ENCODE measurements around the gene ATP10A. TPM values are rescaled to one million over a fixed set of nuclear protein-coding genes. Genes with fewer than 3 reads are reported as not detected.
"Not testable (repeated sequence)": the region's sequence is repeated elsewhere in the genome, so short reads cannot be mapped to it uniquely, and the experiment has no call there.

ATP10A gene
- total and polyA plus RNA-seq, 9 of the 15 experiments (the other 6 are each of a cell fraction or from before 2014, with no cell fraction given) = 0.09 TPM; not detected in 8

DNA sequence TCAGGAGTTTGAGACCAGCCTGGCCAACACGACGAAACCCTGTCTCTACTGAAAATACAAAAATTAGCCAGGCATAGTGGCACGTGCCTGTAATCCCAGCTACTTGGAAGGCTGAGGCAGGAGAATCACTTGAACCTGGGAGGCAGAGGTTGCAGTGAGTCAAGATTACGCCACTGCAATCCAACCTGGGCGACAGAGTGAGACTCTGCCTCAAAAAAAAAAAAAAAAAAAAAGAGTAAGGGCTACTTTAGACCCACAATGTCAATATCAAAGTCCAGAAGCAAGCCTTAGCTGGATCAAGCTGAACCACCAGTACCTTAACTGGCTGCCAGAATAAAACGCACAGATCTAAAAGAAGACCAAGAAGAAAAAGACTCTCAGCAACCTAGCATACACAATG is 17.8 kb upstream of the ATP10A start:
- intact Hi-C loops (cut with micrococcal nuclease); H3K27me3 ChIP-seq (ENCODE audit: control insufficient read depth in 2 of 2, insufficient read depth in 2 of 2, low read length in 2 of 2); H3K9me3 ChIP-seq (replicated peaks; ENCODE audit: control insufficient read depth, insufficient read depth, low read depth, low read length); H3K27ac ChIP-seq (ENCODE audit: extremely low read depth, low read depth, low read length); H3K9me1 ChIP-seq (ENCODE audit: control insufficient read depth, insufficient read depth, low read length); H2AFZ ChIP-seq (ENCODE audit: low read depth, low read length); ATAC-seq; in situ Hi-C loops (cut with MboI); H3K4me3 ChIP-seq; H3K4me2 ChIP-seq (ENCODE audit: insufficient read depth, low read length); H3K9ac ChIP-seq (ENCODE audit: insufficient read depth in 1 of 2, low read depth in 2 of 2, low read length in 2 of 2); DNase-seq (ENCODE audit: extremely low read depth in 1 of 4, low spot score in 3 of 4); H3K36me3 ChIP-seq (ENCODE audit: control insufficient read depth, insufficient read depth, low read length); H3K4me1 ChIP-seq (replicated peaks in 1 of 2; ENCODE audit: control insufficient read depth in 2 of 2, insufficient read depth in 2 of 2, low read length in 2 of 2); FAIRE-seq; BruUV-seq (replicated peaks); H3K79me2 ChIP-seq (ENCODE audit: control insufficient read depth, insufficient read depth, low read length); CTCF ChIA-PET (ENCODE audit: low intra/inter-chr PET ratio); H4K20me1 ChIP-seq (replicated peaks; ENCODE audit: control insufficient read depth, insufficient read depth, low read length): not testable (repeated sequence)
- WGBS (ENCODE audit: insufficient coverage, low coverage, missing lambda C conversion rate) = 0% methylated on average over 4 of the region's 6 CpGs
- POLR2A ChIA-PET = interaction anchor here (0.7 kb wide), 1 partner anchor 85 kb away, joined by 3 read pairs; no protein-coding TSS in a partner anchor

DNA sequence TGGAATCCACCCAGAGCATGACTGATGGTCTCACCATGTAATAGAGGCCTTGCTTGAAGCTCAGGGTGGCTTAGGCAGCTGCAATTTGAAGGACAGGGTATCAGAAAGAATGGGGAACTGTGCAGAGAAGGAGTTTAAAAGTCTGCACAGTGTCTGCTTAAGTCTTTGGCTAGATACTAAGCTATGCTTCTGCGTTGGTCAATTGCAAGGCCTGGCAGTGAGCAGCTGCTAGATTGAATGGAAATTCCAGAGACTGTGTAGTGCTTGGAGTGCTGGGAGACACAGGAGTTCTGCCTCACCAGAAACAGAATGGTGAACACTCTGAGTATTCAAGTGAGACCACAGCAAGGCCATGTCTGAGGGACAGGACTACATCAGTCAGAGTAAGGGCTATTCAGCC is 17.3 kb upstream of the ATP10A start:
- no peak for FAIRE-seq
- no peak overlapping the region for H2AFZ ChIP-seq (ENCODE audit: low read depth, low read length)
- H3K79me2 ChIP-seq (ENCODE audit: control insufficient read depth, insufficient read depth, low read length) = no peaks in the 10 kb centered on the region
- H3K27me3 ChIP-seq (ENCODE audit: control insufficient read depth in 2 of 2, insufficient read depth in 2 of 2, low read length in 2 of 2) = no peaks in the 10 kb centered on the region
- H3K9me1 ChIP-seq (ENCODE audit: control insufficient read depth, insufficient read depth, low read length) = no peaks in the 10 kb centered on the region
- no peak overlapping the region for H3K9ac ChIP-seq (ENCODE audit: insufficient read depth in 1 of 2, low read depth in 2 of 2, low read length in 2 of 2)
- H3K4me1 ChIP-seq (replicated peaks in 1 of 2; ENCODE audit: control insufficient read depth in 2 of 2, insufficient read depth in 2 of 2, low read length in 2 of 2) = no peaks in the 10 kb centered on the region
- H3K36me3 ChIP-seq (ENCODE audit: control insufficient read depth, insufficient read depth, low read length) = no peaks in the 10 kb centered on the region
- ChIA-PET CTCF (ENCODE audit: low intra/inter-chr PET ratio) (no interaction called here), POLR2A (interaction anchor here (0.9 kb wide), 1 partner anchor 9 kb away, joined by 4 read pairs; no protein-coding TSS in a partner anchor)
- H3K27ac ChIP-seq (ENCODE audit: extremely low read depth, low read depth, low read length) = no peak overlapping the region
- 0% methylated on average over 1 of the region's 1 CpG for WGBS (ENCODE audit: insufficient coverage, low coverage, missing lambda C conversion rate)
- BruUV-seq (replicated peaks) = no TSS peak
- no peak for ATAC-seq
- intact Hi-C loops (cut with micrococcal nuclease) = no loop called here
- in situ Hi-C loops (cut with MboI) = no loop called here
- no peak for DNase-seq (ENCODE audit: extremely low read depth in 1 of 4, low spot score in 3 of 4)
- no peaks in the 10 kb centered on the region for H3K9me3 ChIP-seq (replicated peaks; ENCODE audit: control insufficient read depth, insufficient read depth, low read depth, low read length)
- H3K4me3 ChIP-seq = no peak overlapping the region
- no peak overlapping the region for H3K4me2 ChIP-seq (ENCODE audit: insufficient read depth, low read length)
- no peaks in the 10 kb centered on the region for H4K20me1 ChIP-seq (replicated peaks; ENCODE audit: control insufficient read depth, insufficient read depth, low read length)
- TF ChIP-seq, protein P1, sequence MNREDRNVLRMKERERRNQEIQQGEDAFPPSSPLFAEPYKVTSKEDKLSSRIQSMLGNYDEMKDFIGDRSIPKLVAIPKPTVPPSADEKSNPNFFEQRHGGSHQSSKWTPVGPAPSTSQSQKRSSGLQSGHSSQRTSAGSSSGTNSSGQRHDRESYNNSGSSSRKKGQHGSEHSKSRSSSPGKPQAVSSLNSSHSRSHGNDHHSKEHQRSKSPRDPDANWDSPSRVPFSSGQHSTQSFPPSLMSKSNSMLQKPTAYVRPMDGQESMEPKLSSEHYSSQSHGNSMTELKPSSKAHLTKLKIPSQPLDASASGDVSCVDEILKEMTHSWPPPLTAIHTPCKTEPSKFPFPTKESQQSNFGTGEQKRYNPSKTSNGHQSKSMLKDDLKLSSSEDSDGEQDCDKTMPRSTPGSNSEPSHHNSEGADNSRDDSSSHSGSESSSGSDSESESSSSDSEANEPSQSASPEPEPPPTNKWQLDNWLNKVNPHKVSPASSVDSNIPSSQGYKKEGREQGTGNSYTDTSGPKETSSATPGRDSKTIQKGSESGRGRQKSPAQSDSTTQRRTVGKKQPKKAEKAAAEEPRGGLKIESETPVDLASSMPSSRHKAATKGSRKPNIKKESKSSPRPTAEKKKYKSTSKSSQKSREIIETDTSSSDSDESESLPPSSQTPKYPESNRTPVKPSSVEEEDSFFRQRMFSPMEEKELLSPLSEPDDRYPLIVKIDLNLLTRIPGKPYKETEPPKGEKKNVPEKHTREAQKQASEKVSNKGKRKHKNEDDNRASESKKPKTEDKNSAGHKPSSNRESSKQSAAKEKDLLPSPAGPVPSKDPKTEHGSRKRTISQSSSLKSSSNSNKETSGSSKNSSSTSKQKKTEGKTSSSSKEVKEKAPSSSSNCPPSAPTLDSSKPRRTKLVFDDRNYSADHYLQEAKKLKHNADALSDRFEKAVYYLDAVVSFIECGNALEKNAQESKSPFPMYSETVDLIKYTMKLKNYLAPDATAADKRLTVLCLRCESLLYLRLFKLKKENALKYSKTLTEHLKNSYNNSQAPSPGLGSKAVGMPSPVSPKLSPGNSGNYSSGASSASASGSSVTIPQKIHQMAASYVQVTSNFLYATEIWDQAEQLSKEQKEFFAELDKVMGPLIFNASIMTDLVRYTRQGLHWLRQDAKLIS (CRISPR knock-in tag; IDR thresholded peaks at IDR 0.05) = no peak
- TF ChIP-seq NR2C2 (CRISPR knock-in tag; IDR thresholded peaks at IDR 0.05) = no peak
- TF ChIP-seq NR2C2 (tag; IDR thresholded peaks at IDR 0.05) = no peak
- no peak for TF ChIP-seq ADNP (tag; IDR thresholded peaks at IDR 0.05)
- TF ChIP-seq, protein P2, sequence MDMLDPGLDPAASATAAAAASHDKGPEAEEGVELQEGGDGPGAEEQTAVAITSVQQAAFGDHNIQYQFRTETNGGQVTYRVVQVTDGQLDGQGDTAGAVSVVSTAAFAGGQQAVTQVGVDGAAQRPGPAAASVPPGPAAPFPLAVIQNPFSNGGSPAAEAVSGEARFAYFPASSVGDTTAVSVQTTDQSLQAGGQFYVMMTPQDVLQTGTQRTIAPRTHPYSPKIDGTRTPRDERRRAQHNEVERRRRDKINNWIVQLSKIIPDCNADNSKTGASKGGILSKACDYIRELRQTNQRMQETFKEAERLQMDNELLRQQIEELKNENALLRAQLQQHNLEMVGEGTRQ (CRISPR knock-in tag; IDR thresholded peaks at IDR 0.05) = no peak
- no peak for TF ChIP-seq SOX6 (IDR thresholded peaks at IDR 0.05)
- TF ChIP-seq GATAD2A (IDR thresholded peaks at IDR 0.05) = no peak
- no peak for TF ChIP-seq CXXC5 (CRISPR knock-in tag; IDR thresholded peaks at IDR 0.05)
- TF ChIP-seq ZNF436 (CRISPR knock-in tag; IDR thresholded peaks at IDR 0.05) = no peak
- TF ChIP-seq, protein P3, sequence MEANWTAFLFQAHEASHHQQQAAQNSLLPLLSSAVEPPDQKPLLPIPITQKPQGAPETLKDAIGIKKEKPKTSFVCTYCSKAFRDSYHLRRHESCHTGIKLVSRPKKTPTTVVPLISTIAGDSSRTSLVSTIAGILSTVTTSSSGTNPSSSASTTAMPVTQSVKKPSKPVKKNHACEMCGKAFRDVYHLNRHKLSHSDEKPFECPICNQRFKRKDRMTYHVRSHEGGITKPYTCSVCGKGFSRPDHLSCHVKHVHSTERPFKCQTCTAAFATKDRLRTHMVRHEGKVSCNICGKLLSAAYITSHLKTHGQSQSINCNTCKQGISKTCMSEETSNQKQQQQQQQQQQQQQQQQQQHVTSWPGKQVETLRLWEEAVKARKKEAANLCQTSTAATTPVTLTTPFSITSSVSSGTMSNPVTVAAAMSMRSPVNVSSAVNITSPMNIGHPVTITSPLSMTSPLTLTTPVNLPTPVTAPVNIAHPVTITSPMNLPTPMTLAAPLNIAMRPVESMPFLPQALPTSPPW (CRISPR knock-in tag; IDR thresholded peaks at IDR 0.05) = no peak
